Naive B cell (primary cell): ENCODE measurements around the gene IL18. TPM values are rescaled to one million over a fixed set of nuclear protein-coding genes. Genes with fewer than 3 reads are reported as not detected.
"Not testable (repeated sequence)": the region's sequence is repeated elsewhere in the genome, so short reads cannot be mapped to it uniquely, and the experiment has no call there.

ENCODE experiments used
- ATAC-seq, 2 donors: fragments of 150-1000 bp; cut with Tn5 transposase; 2 replicates each; pipeline ENCODE4 v1.10.0; 2021; ENCODE audit warnings: low read depth in 2 of 2, mild to moderate bottlenecking in 2 of 2, moderate library complexity in 2 of 2
- DNase-seq: peaks from one replicate; pipeline ENCODE4 v3.0.0; 2022
- H3K27ac Mint-ChIP-seq, 6 donors: one replicate each; pipeline ENCODE4 v1.8.0; 2020 to 2022; ENCODE audit warnings: mild to moderate bottlenecking in 6 of 6, mixed read lengths in 6 of 6, moderate library complexity in 5 of 6, inconsistent platforms in 2 of 6
- H3K27me3 Mint-ChIP-seq, 3 donors: one replicate each; pipeline ENCODE4 v1.8.0; 2021 to 2022; ENCODE audit warnings: mixed read lengths in 3 of 3, mild to moderate bottlenecking in 1 of 3
- H3K36me3 Mint-ChIP-seq, 2 donors: one replicate each; pipeline ENCODE4 v1.8.0; 2020 to 2022; ENCODE audit warnings: mixed read lengths in 2 of 2, inconsistent platforms in 1 of 2, mild to moderate bottlenecking in 1 of 2
- H3K4me1 Mint-ChIP-seq, 3 donors: one replicate each; pipeline ENCODE4 v1.8.0; 2020 to 2022; ENCODE audit warnings: mixed read lengths in 3 of 3, inconsistent platforms in 1 of 3, mild to moderate bottlenecking in 1 of 3, moderate library complexity in 1 of 3
- H3K4me3 Mint-ChIP-seq, 8 donors: one replicate each; pipeline ENCODE4 v1.8.0; 2020 to 2022; ENCODE audit warnings: mild to moderate bottlenecking in 8 of 8, mixed read lengths in 8 of 8, moderate library complexity in 8 of 8, inconsistent platforms in 2 of 8
- H3K9me3 Mint-ChIP-seq, 7 donors: one replicate each; pipeline ENCODE4 v1.8.0; 2020 to 2022; ENCODE audit warnings: mixed read lengths in 7 of 7, mild to moderate bottlenecking in 5 of 7, inconsistent platforms in 2 of 7, moderate library complexity in 1 of 7
- polyA plus RNA-seq, 6 donors: library from polyadenylated mRNA; unstranded; fragments of 300-500 nt; fragmentation: Illumina TruSeq; gene quantifications; one replicate each; pipeline ENCODE4 v1.2.3, GENCODE V29; 2021; ENCODE audit warnings: low read depth in 6 of 6

Gene IL18
- 1 to 10 TPM in 2 of 6 donors, under 1 TPM in 2, not detected in 2; 0.48 to 1.7 (median 1.1) TPM for polyA plus RNA-seq

- H3K4me3 Mint-ChIP-seq, result peak within 1 kb of the TSS; percentile 31 to 85 (median 77)
- H3K9me3 Mint-ChIP-seq, result peaks cover 0 to 2% (median 0%) of the 10 kb centered on the region in 7 donors
- H3K4me1 Mint-ChIP-seq, result peaks cover 6 to 7% (median 6%) of the 10 kb centered on the region in 3 donors
- DNase-seq, result no peak
- H3K27ac Mint-ChIP-seq, result peak within 1 kb of the TSS in 2 of 6 donors; percentile 34 to 89
- H3K27me3 Mint-ChIP-seq, result peaks cover 18 to 26% (median 23%) of the 10 kb centered on the region in 3 donors
- peak in 1 of 2 donors; percentile 41 for ATAC-seq
- H3K36me3 Mint-ChIP-seq, result peaks cover 0 to 18% of the 10 kb centered on the region in 2 donors
Observed at GRCh38 chr11:112163875-112164685, at the start of gene IL18. Gene IL18 (minus strand): TSS chr11:112164094. CDS start chr11:112155053, 9,041 bp downstream.

GRCh38 chr11:112212710-112213109, 48.8 kb upstream of the IL18 start:
- DNase-seq (no peak), ATAC-seq (no peak)
- Mint-ChIP-seq H3K9me3 (no peaks in the 10 kb centered on the region), H3K4me3 (no peak overlapping the region), H3K36me3 (no peaks in the 10 kb centered on the region), H3K27ac (no peak overlapping the region), H3K4me1 (no peaks in the 10 kb centered on the region), H3K27me3 (no peaks in the 10 kb centered on the region)

GRCh38 chr11:112212290-112212689, 48.4 kb upstream of the IL18 start:
- Mint-ChIP-seq H3K4me1 (no peaks in the 10 kb centered on the region), H3K4me3 (no peak overlapping the region), H3K27me3 (no peaks in the 10 kb centered on the region), H3K9me3 (no peaks in the 10 kb centered on the region), H3K36me3 (no peaks in the 10 kb centered on the region), H3K27ac (no peak overlapping the region)
- ATAC-seq, result no peak
- no peak for DNase-seq

- H3K4me3 Mint-ChIP-seq, result no peak overlapping the region
- no peaks in the 10 kb centered on the region for H3K4me1 Mint-ChIP-seq
- ATAC-seq (no peak), DNase-seq (no peak)
- no peak overlapping the region for H3K27ac Mint-ChIP-seq
- no peaks in the 10 kb centered on the region for H3K36me3 Mint-ChIP-seq
- no peaks in the 10 kb centered on the region for H3K27me3 Mint-ChIP-seq
- H3K9me3 Mint-ChIP-seq, result no peaks in the 10 kb centered on the region
Observed at GRCh38 chr11:112211536-112211935, 47.6 kb upstream of the IL18 start.

GRCh38 chr11:112210890-112211289, 47.0 kb upstream of the IL18 start:
- no peak for DNase-seq
- H3K4me3 Mint-ChIP-seq, result no peak overlapping the region
- no peaks in the 10 kb centered on the region for H3K36me3 Mint-ChIP-seq
- H3K4me1 Mint-ChIP-seq, result no peaks in the 10 kb centered on the region
- no peaks in the 10 kb centered on the region for H3K9me3 Mint-ChIP-seq
- H3K27me3 Mint-ChIP-seq, result no peaks in the 10 kb centered on the region
- no peak for ATAC-seq
- no peak overlapping the region for H3K27ac Mint-ChIP-seq

GRCh38 chr11:112206071-112206470, 42.2 kb upstream of the IL18 start:
- H3K4me1 Mint-ChIP-seq, result no peaks in the 10 kb centered on the region
- ATAC-seq, result no peak

GRCh38 chr11:112200252-112200651, 36.4 kb upstream of the IL18 start:
- DNase-seq, result no peak

More at GRCh38 chr11:112206071-112206470, 42.2 kb upstream of the IL18 start:
- H3K27me3 Mint-ChIP-seq, result no peaks in the 10 kb centered on the region
- H3K4me3 Mint-ChIP-seq, result no peak overlapping the region
- no peak for DNase-seq
- no peak overlapping the region for H3K27ac Mint-ChIP-seq
- H3K36me3 Mint-ChIP-seq, result no peaks in the 10 kb centered on the region
- no peaks in the 10 kb centered on the region for H3K9me3 Mint-ChIP-seq

GRCh38 chr11:112199101-112199500, 35.2 kb upstream of the IL18 start:
- not testable (repeated sequence) for ATAC-seq, H3K4me1 Mint-ChIP-seq, DNase-seq, H3K9me3 Mint-ChIP-seq, H3K4me3 Mint-ChIP-seq, H3K27me3 Mint-ChIP-seq, H3K36me3 Mint-ChIP-seq, H3K27ac Mint-ChIP-seq

More at GRCh38 chr11:112200252-112200651, 36.4 kb upstream of the IL18 start:
- no peak for ATAC-seq
- Mint-ChIP-seq H3K36me3 (no peaks in the 10 kb centered on the region), H3K4me1 (peaks cover 0 to 5% (median 0%) of the 10 kb centered on the region in 3 donors), H3K27me3 (peaks cover 0 to 6% (median 0%) of the 10 kb centered on the region in 3 donors), H3K9me3 (peaks cover 0 to 6% (median 4%) of the 10 kb centered on the region in 7 donors), H3K27ac (no peak overlapping the region), H3K4me3 (no peak overlapping the region)

- Mint-ChIP-seq H3K4me3 (no peak overlapping the region), H3K9me3 (peaks cover 0 to 6% (median 4%) of the 10 kb centered on the region in 7 donors), H3K27ac (no peak overlapping the region), H3K4me1 (peaks cover 0 to 5% (median 0%) of the 10 kb centered on the region in 3 donors), H3K36me3 (no peaks in the 10 kb centered on the region), H3K27me3 (peaks cover 0 to 6% (median 0%) of the 10 kb centered on the region in 3 donors)
- no peak for DNase-seq
- no peak for ATAC-seq
Observed at GRCh38 chr11:112196519-112197087, 32.7 kb upstream of the IL18 start.

- H3K9me3 Mint-ChIP-seq, result peaks cover 0 to 6% (median 4%) of the 10 kb centered on the region in 7 donors
- H3K4me3 Mint-ChIP-seq, result no peak overlapping the region
- no peaks in the 10 kb centered on the region for H3K36me3 Mint-ChIP-seq
- no peak for DNase-seq
- no peak for ATAC-seq
- peaks cover 0 to 5% (median 0%) of the 10 kb centered on the region in 3 donors for H3K4me1 Mint-ChIP-seq
- no peak overlapping the region for H3K27ac Mint-ChIP-seq
- peaks cover 0 to 6% (median 0%) of the 10 kb centered on the region in 3 donors for H3K27me3 Mint-ChIP-seq
Observed at GRCh38 chr11:112195951-112196351, 32.1 kb upstream of the IL18 start.

GRCh38 chr11:112195113-112195512, 31.2 kb upstream of the IL18 start:
- not testable (repeated sequence) for H3K36me3 Mint-ChIP-seq, H3K27ac Mint-ChIP-seq, H3K4me1 Mint-ChIP-seq, ATAC-seq, DNase-seq, H3K9me3 Mint-ChIP-seq, H3K4me3 Mint-ChIP-seq, H3K27me3 Mint-ChIP-seq

- no peak for DNase-seq
- Mint-ChIP-seq H3K27ac (no peak overlapping the region), H3K4me3 (no peak overlapping the region), H3K36me3 (no peaks in the 10 kb centered on the region), H3K4me1 (peaks cover 0 to 9% (median 7%) of the 10 kb centered on the region in 3 donors), H3K27me3 (peaks cover 0 to 21% (median 8%) of the 10 kb centered on the region in 3 donors), H3K9me3 (peaks cover 0 to 2% (median 0%) of the 10 kb centered on the region in 7 donors)
- no peak for ATAC-seq
Observed at GRCh38 chr11:112186304-112186703, 22.4 kb upstream of the IL18 start.

GRCh38 chr11:112185883-112186282, 22.0 kb upstream of the IL18 start:
- H3K36me3 Mint-ChIP-seq, result no peaks in the 10 kb centered on the region
- H3K27me3 Mint-ChIP-seq, result peaks cover 0 to 21% (median 8%) of the 10 kb centered on the region in 3 donors
- ATAC-seq (no peak), DNase-seq (no peak)
- peaks cover 0 to 2% (median 0%) of the 10 kb centered on the region in 7 donors for H3K9me3 Mint-ChIP-seq
- H3K4me1 Mint-ChIP-seq, result peaks cover 0 to 9% (median 7%) of the 10 kb centered on the region in 3 donors
- H3K4me3 Mint-ChIP-seq, result no peak overlapping the region
- H3K27ac Mint-ChIP-seq, result peak overlapping the region in 2 of 6 donors; percentile 16 to 38

GRCh38 chr11:112182867-112183266, 19.0 kb upstream of the IL18 start:
- H3K36me3 Mint-ChIP-seq, result no peaks in the 10 kb centered on the region
- no peak for ATAC-seq
- peak overlapping the region in 1 of 6 donors; percentile 24 for H3K27ac Mint-ChIP-seq
- peaks cover 10 to 25% (median 24%) of the 10 kb centered on the region in 3 donors for H3K4me1 Mint-ChIP-seq
- peaks cover 0 to 8% (median 0%) of the 10 kb centered on the region in 3 donors for H3K27me3 Mint-ChIP-seq
- H3K9me3 Mint-ChIP-seq, result peaks cover 0 to 2% (median 0%) of the 10 kb centered on the region in 7 donors
- no peak overlapping the region for H3K4me3 Mint-ChIP-seq
- DNase-seq, result no peak
